GM10248 (cell line): ENCODE results near the gene WDR5.

Experiments
- CTCF ChIA-PET: fragments of 300-600 bp; sonication (Branson Sonifier 250); formaldehyde crosslinking; extraction: SDS; loops from one replicate; lab custom pipeline; 2021; ENCODE audit warnings: antibody characterized with exemption; lab: Yijun Ruan, JAX
- POLR2A ChIA-PET: fragments of 350-650 bp; sonication (Branson Sonifier 250); formaldehyde crosslinking; extraction: SDS; loops from one replicate; lab custom pipeline; 2020; ENCODE audit warnings: antibody characterized with exemption; lab: Yijun Ruan, JAX
- DNase-seq: peaks from one replicate; pipeline ENCODE4 v3.0.0; 2012; ENCODE audit errors: extremely low spot score
- TF ChIP-seq, protein P1 (sequence below): IDR thresholded peaks from 2 replicates; pipeline ENCODE4 v1.5.1; 2012; ENCODE audit warnings: mild to moderate bottlenecking, low read depth; ENCODE audit errors: extremely low read depth, missing control alignments, control extremely low read depth

The WDR5 gene

GRCh38 chr9:134203224-134203623, 67.3 kb downstream of the WDR5 start:
- ChIA-PET CTCF (no interaction called here), POLR2A (no interaction called here)
- no peak for DNase-seq
- TF ChIP-seq, protein P1, sequence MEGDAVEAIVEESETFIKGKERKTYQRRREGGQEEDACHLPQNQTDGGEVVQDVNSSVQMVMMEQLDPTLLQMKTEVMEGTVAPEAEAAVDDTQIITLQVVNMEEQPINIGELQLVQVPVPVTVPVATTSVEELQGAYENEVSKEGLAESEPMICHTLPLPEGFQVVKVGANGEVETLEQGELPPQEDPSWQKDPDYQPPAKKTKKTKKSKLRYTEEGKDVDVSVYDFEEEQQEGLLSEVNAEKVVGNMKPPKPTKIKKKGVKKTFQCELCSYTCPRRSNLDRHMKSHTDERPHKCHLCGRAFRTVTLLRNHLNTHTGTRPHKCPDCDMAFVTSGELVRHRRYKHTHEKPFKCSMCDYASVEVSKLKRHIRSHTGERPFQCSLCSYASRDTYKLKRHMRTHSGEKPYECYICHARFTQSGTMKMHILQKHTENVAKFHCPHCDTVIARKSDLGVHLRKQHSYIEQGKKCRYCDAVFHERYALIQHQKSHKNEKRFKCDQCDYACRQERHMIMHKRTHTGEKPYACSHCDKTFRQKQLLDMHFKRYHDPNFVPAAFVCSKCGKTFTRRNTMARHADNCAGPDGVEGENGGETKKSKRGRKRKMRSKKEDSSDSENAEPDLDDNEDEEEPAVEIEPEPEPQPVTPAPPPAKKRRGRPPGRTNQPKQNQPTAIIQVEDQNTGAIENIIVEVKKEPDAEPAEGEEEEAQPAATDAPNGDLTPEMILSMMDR, result no peak

DNA sequence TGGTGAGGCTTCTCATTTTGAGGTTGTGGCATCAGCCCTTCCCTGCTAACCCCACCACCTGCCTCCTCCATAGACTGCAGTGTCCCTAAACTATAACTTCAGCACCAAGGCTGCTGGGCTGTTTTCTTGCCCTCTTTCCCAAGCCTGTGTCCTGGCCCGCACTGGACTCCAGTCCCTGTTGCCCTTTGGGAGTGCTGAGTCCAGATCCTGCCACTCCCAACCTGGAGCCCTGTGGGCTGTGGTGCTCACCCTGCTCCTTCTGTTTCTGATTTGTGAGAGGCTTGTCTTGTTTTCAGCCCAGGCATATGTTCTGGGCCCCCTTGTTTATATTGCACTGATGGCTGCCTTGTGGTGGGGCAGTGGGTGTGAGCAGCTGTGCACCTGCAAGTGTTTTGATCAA, 68.2 kb downstream of the WDR5 start:
- TF ChIP-seq, protein P1, result no peak
- ChIA-PET CTCF (no interaction called here), POLR2A (no interaction called here)
- DNase-seq, result no peak

DNA sequence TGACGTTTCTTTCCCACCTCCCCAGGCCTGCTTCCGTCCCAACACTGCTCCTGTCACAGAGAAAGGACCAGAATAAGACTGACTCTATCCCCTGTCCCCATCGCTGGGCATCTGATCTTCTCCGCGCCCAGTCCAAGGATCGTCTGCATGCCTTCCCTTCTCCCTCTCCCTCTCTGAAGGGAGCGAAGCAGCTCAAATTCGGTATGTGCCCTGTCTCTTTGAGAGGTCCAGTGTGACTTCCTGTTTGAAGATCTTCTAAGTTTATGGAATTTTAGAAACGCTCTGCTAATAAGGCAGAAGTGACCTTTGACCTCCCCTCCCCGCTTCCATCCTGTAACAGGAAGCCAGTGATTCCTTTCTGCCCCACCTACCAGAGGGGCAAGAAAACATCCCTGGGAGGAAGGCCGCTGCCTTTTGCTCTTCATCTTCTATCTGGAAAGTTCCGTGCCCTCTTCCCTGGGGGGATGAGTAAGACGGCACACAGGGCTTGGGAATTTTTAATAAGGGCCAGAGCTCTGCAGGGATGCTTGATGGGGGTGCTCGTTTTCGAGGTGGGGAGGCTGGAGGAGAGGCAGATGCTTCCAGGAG, 69.2 kb downstream of the WDR5 start:
- CTCF ChIA-PET, result no interaction called here
- no peak for DNase-seq
- POLR2A ChIA-PET, result no interaction called here
- TF ChIP-seq, protein P1, result no peak

GRCh38 chr9:134205672-134206310, 69.9 kb downstream of the WDR5 start:
- ChIA-PET CTCF (interaction anchor here (1.3 kb wide), 1 partner anchor 12 kb away, joined by 5 read pairs; no protein-coding TSS in a partner anchor), POLR2A (no interaction called here)
- TF ChIP-seq, protein P1, result no peak
- no peak for DNase-seq

DNA sequence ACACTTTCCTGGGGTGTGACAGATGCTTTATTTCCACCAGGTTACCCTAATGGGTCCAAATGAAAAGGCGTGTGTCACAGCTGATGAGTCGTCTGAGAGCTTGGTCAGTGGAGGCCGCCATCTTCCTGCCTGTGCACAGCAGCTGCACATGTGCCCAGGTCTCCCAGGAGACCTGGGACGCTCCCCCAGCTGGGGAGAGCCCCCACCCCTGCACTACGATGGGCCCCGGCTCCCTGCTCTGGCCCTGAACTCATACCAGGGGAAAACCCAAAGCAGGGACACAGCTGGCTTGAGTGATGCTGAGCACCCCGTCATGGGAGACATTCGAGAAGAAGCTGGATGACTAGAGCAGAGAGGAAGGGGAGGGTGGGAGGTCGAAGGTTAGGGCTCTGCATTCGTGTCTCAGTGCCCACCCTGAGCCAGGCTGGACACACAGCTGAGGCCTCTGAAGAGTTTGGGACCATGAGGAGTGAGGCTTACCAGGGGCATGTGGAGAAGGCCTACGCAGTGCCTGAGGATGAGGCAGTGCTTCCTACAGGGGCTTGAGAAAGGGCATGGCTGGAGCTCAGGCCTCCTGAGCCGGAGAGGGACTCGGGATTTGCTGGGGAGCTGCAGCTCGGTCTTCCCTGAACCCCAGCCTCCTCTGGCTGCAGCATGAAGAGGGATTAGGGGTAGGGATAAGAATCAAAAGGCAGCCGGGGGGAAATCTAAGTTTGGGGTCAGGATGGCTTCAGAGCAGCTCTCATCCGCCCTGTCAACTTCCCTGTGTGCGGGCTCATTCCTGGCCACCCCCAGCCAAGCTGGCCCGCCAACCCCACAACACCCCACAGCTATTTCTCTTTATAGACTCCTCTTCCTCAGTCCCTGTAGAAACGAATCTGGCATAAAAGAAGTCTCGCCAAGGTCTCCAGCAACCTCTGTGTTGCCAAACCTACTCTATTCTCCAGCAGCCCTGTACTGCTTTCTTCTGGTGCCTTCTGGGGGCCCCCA, 70.7 kb downstream of the WDR5 start:
- TF ChIP-seq, protein P1, result no peak
- ChIA-PET POLR2A (no interaction called here), CTCF (interaction anchor here (0.5 to 1.3 kb wide), 3 partner anchors 11 to 46 kb away, joined by 3 to 6 read pairs (median 5); no protein-coding TSS in a partner anchor)
- peak; percentile 75 for DNase-seq

DNA sequence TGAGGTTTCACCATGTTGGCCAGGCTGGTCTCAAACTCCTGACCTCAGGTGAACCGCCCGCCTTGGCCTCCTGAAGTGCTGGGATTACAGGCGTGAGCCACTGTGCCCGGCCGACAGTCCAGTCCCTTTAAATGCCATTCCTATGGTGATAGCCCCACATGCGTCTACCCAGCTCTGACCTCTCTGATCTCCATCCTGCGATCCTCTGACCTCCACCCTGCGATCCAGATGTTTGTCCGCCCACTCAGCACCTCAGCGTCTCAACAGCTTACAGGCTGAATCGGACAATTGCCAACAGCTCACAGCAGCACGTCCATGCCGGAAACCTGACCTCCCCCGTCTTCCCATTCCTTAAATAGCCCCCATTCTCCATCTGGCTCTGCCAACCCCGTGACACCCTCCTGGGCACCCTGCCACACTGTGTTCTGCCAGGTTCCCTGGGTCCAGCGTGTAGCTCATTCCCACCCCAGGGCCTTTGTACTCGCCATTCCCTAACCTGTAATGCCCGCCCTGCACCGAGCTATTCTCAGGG, 72.5 kb downstream of the WDR5 start:
- TF ChIP-seq, protein P1, result no peak
- ChIA-PET CTCF (interaction anchor here (0.7 to 1.3 kb wide), 2 partner anchors 37 to 234 kb away, joined by 3 to 4 read pairs; no protein-coding TSS in a partner anchor), POLR2A (no interaction called here)
- no peak for DNase-seq
